8988T (cell line): ENCODE results near the gene QPCTL.
"Not testable (repeated sequence)": the region's sequence is repeated elsewhere in the genome, so short reads cannot be mapped to it uniquely, and the experiment has no call there.

Experiments used
- DNase-seq: peaks from one replicate; pipeline ENCODE4 v3.0.0; 2011

Gene QPCTL

GRCh38 chr19:45717983-45718650 lies 25.7 kb downstream of the QPCTL start:
- DNase-seq: no peak

DNA sequence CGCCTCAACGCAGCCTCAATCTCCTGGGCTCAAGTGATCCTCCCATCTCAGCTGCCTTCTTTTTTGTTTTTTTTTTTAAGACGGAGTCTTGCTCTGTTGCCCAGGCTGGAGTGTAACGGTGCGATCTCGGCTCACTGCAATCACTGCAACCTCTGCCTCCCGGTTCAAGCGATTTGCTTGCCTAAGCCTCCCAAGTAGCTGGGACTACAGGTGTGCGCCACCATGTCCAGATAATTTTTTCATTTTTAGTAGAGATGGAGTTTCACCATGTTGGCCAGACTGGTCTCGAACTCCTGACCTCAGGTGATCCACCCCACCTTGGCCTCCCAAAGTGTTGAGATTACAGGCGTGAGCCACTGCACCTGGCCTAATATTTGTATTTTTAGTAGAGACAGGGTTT lies 27.6 kb downstream of the QPCTL start:
- not testable (repeated sequence) for DNase-seq

DNA sequence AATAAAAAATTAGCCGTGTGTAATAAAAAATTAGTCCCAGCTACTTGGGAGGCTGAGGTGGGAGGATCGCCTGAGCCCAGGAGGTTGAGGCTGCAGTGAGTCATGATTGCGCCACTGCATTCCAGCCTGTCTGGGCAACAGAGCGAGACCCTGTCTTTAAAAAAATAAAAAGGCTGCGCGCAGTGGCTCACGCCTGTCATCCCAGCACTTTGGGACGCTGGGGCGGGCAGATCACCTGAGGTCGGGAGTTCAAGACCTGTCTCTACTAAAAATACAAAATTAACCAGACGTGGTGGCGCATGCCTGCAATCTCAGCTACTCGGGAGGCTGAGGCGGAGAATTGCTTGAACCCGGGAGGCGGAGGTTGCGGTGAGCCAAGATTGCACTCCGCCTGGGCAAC lies 36.2 kb downstream of the QPCTL start:
- DNase-seq: not testable (repeated sequence)

- DNase-seq: no peak
These were observed 37.4 kb downstream of the QPCTL start for GRCh38 chr19:45729800-45730290.

DNA sequence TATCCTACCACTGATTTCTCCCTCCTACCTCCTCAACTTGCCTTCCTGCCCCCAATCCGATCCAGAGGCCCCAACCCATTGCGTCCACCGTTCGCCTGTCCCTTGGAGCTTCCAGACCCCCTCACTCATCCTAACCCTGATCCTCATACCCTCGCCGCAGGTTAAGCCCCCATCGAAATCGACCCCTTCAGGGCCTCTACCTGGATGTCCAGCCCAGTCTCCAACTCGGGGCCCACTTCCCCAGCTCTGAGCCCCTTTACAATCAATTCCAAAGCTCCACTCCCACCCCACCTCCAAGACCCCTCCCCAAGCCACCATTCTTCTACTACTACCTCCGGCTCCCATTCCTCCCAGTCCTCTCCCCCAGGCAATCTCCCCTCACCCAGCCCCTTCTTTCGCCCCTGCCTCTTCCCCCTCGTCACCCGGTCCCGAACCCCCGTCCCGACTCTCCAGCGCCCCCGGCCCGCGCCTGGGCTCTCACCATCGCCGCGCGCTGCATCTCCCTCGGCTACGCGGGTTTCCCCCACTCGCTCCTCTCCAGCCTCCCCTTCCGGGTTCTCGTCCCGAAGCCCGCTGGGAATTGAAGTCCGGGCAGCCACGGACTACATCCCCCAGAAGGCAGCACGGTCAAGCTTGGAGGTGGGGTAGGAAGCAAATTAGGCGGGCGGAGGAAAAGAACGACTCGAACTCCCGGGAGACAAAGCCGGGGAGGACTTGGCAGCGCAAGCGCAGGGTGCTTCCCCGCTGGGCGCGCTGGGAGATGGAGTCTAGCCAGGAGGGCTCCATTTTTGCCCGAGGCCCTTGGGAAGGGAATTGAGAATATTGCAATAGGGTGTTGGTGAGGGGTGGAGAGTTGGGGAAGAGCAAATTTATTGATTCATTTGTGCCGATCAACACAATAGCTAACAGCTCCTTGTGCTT lies 38.2 kb downstream of the QPCTL start, which contains the start of gene FBXO46:
Gene FBXO46, minus strand, starts transcription at position 529 of the 921 bp plus-strand sequence. CDS start 17,401 bp downstream, outside the sequence.
- peak; percentile 76 for DNase-seq

DNA sequence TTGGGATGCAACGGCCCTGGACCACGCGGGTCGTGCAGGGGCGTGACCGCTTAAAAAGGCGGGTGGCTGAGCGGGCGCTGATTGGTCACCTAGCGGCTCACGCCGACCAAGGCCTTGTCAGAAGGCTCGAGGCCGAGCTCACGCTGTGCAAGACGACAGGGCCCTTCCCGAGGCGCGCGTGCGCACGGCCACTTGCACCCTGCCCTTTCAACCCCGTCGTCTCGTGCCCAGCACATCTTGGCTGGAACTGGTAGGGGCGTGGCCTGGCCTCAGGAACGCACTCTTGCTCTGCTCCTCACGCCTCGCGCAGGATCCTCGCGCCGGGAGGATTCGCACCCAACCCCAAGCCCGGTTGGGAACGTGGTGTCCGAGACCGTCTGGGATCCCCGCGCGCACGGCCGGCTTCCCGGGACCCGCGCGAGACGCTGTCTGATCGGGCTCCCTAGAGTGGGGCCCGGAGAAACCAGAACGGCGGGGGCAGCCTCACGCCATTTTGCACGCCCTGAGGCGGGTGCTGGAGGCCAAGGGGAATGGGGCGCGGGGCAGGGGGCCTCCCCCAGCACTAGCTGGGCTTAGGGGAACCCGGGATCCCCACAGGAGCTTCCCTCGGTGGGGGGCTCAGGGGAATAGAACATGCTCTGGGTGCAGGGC lies 40.8 kb downstream of the QPCTL start, which contains the start of gene MEIOSIN:
Gene MEIOSIN, plus strand, starts transcription at position 280 of the 651 bp plus-strand sequence. CDS start 1,938 bp downstream, outside the sequence.
- DNase-seq: no peak

DNA sequence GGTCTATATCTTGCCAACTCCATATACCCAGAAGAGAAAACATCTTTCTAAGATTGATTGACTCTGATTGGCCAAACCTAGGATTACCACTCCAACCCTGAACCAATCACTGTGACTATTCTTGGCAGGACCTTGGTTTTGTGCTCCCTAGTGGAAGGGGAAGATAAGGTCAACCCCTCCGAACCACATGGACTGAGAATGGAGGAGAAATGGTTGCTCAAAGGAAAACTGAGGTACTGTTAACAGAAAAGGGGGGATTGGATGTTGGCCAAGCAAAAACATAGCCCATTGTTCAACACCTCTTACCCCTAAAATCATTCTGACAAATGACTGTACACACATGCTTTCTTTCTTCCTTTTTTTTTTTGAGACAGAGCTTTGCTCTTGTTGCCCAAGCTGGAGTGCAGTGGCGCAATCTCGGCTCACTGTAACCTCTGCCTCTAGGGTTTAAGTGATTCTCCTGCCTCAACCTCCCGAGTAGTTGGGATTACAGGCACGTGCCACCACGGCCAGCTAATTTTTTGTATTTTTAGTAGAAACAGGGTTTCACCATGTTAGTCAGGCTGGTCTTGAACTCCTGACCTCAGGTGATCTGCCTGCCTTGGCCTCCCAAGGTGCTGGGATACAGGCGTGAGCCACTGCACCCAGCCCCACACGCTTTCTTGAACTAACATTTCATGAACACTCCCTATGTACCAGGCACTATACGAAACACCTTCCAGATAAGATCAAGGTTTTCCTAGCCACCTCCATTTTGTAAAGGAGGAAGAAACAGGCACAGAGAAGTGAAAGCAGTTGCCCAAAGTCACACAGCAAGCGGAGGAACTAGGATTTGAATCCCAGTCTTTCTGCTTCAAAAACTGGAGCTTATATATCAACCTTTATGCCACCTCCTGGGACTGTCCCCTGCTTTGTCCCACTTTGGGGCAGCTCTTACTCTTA lies 47.3 kb downstream of the QPCTL start:
- DNase-seq: no peak

DNA sequence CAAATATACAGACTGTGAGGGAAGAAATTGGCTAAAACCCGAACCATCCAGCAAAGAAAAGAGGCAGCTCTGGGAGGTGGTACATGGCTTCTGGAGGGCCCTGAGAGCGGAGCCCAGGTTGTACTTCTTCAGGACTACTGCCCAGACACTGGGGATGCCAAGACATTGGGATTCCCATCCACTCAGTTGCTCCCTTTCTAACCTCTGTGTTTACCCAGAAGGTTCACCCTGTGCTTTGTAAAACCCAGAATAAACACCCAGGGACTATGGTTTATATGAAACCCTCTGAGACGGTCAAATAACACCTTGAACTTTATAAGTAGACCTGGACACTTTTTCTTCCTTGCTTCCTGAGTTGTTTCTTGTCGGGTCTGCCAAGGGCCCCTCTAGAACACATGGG lies 50.5 kb downstream of the QPCTL start:
- no peak for DNase-seq

GRCh38 chr19:45745606-45746005 lies 53.1 kb downstream of the QPCTL start:
- DNase-seq: no peak

DNA sequence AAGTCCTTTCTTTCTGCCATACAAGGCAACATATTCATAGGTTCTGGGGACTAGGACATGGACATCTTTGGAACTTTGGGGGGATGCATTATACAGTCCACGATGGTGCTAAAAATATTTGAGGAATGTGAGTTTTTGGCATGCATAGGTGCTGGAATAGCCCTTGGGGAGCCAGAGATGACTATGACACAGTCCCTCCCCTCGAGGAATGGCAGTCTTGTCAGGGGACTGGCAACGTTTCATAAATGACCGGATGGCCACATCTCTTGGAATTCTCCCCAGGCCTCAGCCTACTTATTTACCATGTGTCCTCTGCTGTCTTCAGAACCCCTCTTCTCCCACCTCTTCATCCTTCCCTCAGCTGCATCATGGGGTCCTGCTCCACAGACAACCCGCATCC lies 54.4 kb downstream of the QPCTL start:
- DNase-seq: no peak

DNA sequence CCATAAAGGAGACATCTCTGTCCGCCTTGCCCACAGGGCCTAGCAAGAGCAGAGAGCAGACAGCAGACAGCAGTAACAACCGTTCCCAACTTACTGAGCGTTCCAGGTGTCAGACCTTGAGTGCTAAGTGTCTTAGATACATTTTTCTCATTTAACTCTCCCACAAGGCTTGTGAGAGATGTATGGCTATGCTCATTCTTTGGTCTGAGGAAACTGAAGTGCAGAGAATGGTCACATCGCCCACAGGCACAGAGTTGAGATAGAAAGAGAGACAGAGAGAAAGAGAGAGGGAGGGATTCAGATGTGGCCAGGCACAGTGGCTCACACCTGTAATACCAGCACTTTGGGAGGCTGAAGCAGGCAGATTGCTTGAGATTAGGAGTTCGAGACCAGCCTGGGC lies 55.0 kb downstream of the QPCTL start:
- DNase-seq: no peak

DNA sequence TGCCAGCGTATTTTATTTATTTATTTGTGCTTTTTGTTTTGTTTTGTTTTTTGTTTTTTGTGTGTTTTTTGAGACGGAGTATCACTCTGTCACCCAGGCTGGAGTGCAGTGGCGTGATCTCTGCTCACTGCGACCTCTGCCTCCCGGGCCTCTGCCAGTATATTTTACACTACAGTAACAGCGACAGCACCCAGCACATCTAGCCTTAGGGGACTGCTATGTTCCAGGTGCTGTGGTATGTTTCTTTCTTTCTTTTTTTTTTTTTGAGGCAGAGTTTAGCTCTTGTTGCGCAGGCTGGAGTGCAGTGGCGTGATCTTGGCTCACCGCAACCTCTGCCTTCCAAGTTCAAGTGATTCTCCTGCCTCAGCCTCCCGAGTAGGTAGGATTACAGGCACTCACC lies 59.0 kb downstream of the QPCTL start:
- DNase-seq: not testable (repeated sequence)

- DNase-seq: no peak
These were observed 60.2 kb downstream of the QPCTL start for GRCh38 chr19:45752639-45753038.

GRCh38 chr19:45753548-45753947 lies 61.1 kb downstream of the QPCTL start:
- DNase-seq: no peak
